H1 (cell line): ENCODE data around the gene LRP8. TPM values are rescaled to one million over a fixed set of nuclear protein-coding genes. Genes with fewer than 3 reads are reported as not detected.

Source experiments
- NRF1 ChIP-seq: IDR thresholded peaks from 2 replicates; pipeline ENCODE4 v1.6.1; 2011; ENCODE audit warnings: mild to moderate bottlenecking, low read depth, low read length, improper control_type of control experiment
- SIRT6 ChIP-seq: IDR thresholded peaks from one replicate; pipeline ENCODE4 v1.7.1; 2012; ENCODE audit warnings: low read length, inconsistent platforms
- TEAD4 ChIP-seq: IDR thresholded peaks from 2 replicates; pipeline ENCODE4 v1.6.1; 2012; ENCODE audit warnings: low read depth, low read length, inconsistent platforms, mixed read lengths
- polyA plus RNA-seq, 7 experiments: library from polyadenylated mRNA; depleted of rRNA in 3 of 7; stranded (reverse) in 5 of 7; unstranded in 2 of 7; fragments of >200 nt in 5 of 7; fragments of 200-250 nt in 2 of 7; gene quantifications; 1 replicate in 5 of 7; 2 replicates in 1 of 7; 4 replicates in 1 of 7; pipeline versions ENCODE4 v1.2.1 to v1.2.3, GENCODE V29; 2011 to 2013; ENCODE audit warnings: missing spikeins in 2 of 7, mixed read lengths in 2 of 7
- total RNA-seq: library from RNA; stranded (reverse); fragmentation: NEBNext Ultra II Directional; extraction: Animal tissue kit (Norgen Biotek cat#: 25700); gene quantifications from 2 replicates; pipeline ENCODE4 v1.2.1, GENCODE V29; 2021
- TF ChIP-seq, protein P1 (sequence below): fragments of 300-600 bp; sonication (generic); IDR thresholded peaks from 2 replicates; pipeline ENCODE4 v1.7.1; 2012; ENCODE audit warnings: low read length, moderate library complexity, mild to moderate bottlenecking, inconsistent platforms; ENCODE audit not compliant: insufficient replicate concordance

The LRP8 gene
- total and polyA plus RNA-seq, 2 of the 8 experiments (the other 6 are each of a cell fraction or from before 2014, with no cell fraction given), result 63.2 to 66.4 TPM

DNA sequence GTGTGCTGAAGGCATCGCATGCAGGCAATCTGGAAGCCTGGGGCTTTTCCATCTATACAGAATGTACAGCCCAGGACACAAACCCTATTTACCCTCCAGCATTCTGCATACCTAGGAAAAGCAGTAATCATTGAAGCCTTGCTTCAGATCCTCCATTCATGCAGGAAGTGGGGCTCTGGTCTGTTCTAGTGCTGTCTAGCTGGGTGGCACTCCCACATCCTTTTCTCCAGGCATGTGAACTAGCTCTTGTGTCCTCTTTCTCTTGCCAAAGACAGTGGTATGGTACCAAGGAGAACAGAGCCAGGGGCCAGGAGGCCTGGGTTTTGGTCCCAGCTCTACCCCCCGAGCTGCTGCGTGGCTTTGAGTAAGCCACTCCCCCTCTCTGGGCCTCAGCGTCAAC, 21.7 kb downstream of the LRP8 start (continued):
- TF ChIP-seq, protein P1, sequence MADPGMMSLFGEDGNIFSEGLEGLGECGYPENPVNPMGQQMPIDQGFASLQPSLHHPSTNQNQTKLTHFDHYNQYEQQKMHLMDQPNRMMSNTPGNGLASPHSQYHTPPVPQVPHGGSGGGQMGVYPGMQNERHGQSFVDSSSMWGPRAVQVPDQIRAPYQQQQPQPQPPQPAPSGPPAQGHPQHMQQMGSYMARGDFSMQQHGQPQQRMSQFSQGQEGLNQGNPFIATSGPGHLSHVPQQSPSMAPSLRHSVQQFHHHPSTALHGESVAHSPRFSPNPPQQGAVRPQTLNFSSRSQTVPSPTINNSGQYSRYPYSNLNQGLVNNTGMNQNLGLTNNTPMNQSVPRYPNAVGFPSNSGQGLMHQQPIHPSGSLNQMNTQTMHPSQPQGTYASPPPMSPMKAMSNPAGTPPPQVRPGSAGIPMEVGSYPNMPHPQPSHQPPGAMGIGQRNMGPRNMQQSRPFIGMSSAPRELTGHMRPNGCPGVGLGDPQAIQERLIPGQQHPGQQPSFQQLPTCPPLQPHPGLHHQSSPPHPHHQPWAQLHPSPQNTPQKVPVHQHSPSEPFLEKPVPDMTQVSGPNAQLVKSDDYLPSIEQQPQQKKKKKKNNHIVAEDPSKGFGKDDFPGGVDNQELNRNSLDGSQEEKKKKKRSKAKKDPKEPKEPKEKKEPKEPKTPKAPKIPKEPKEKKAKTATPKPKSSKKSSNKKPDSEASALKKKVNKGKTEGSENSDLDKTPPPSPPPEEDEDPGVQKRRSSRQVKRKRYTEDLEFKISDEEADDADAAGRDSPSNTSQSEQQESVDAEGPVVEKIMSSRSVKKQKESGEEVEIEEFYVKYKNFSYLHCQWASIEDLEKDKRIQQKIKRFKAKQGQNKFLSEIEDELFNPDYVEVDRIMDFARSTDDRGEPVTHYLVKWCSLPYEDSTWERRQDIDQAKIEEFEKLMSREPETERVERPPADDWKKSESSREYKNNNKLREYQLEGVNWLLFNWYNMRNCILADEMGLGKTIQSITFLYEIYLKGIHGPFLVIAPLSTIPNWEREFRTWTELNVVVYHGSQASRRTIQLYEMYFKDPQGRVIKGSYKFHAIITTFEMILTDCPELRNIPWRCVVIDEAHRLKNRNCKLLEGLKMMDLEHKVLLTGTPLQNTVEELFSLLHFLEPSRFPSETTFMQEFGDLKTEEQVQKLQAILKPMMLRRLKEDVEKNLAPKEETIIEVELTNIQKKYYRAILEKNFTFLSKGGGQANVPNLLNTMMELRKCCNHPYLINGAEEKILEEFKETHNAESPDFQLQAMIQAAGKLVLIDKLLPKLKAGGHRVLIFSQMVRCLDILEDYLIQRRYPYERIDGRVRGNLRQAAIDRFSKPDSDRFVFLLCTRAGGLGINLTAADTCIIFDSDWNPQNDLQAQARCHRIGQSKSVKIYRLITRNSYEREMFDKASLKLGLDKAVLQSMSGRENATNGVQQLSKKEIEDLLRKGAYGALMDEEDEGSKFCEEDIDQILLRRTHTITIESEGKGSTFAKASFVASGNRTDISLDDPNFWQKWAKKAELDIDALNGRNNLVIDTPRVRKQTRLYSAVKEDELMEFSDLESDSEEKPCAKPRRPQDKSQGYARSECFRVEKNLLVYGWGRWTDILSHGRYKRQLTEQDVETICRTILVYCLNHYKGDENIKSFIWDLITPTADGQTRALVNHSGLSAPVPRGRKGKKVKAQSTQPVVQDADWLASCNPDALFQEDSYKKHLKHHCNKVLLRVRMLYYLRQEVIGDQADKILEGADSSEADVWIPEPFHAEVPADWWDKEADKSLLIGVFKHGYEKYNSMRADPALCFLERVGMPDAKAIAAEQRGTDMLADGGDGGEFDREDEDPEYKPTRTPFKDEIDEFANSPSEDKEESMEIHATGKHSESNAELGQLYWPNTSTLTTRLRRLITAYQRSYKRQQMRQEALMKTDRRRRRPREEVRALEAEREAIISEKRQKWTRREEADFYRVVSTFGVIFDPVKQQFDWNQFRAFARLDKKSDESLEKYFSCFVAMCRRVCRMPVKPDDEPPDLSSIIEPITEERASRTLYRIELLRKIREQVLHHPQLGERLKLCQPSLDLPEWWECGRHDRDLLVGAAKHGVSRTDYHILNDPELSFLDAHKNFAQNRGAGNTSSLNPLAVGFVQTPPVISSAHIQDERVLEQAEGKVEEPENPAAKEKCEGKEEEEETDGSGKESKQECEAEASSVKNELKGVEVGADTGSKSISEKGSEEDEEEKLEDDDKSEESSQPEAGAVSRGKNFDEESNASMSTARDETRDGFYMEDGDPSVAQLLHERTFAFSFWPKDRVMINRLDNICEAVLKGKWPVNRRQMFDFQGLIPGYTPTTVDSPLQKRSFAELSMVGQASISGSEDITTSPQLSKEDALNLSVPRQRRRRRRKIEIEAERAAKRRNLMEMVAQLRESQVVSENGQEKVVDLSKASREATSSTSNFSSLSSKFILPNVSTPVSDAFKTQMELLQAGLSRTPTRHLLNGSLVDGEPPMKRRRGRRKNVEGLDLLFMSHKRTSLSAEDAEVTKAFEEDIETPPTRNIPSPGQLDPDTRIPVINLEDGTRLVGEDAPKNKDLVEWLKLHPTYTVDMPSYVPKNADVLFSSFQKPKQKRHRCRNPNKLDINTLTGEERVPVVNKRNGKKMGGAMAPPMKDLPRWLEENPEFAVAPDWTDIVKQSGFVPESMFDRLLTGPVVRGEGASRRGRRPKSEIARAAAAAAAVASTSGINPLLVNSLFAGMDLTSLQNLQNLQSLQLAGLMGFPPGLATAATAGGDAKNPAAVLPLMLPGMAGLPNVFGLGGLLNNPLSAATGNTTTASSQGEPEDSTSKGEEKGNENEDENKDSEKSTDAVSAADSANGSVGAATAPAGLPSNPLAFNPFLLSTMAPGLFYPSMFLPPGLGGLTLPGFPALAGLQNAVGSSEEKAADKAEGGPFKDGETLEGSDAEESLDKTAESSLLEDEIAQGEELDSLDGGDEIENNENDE, result no peak
- TF ChIP-seq SIRT6 (no peak), NRF1 (no peak), TEAD4 (no peak)
